ENCODE results near the gene NTRK1. TPM values are rescaled to one million over a fixed set of nuclear protein-coding genes. Genes with fewer than 3 reads are reported as not detected.
A peak's percentile ranks its signal among the peaks of the same experiment; 100 is the strongest.

The NTRK1 gene
- total RNA-seq, 1 experiment from 2014 or later: 0.33 TPM

- POLR2A ChIA-PET: interaction anchor here (0.6 kb wide), 1 partner anchor 12 kb away, joined by 3 read pairs; no protein-coding TSS in a partner anchor
- peaks cover 46% of the 10 kb centered on the region for H3K4me1 Mint-ChIP-seq (ENCODE audit: insufficient read depth, unreplicated experiment)
- BruUV-seq (replicated peaks): no TSS peak
- DNase-seq (ENCODE audit: unreplicated experiment): no peak
- TF ChIP-seq, protein P1, sequence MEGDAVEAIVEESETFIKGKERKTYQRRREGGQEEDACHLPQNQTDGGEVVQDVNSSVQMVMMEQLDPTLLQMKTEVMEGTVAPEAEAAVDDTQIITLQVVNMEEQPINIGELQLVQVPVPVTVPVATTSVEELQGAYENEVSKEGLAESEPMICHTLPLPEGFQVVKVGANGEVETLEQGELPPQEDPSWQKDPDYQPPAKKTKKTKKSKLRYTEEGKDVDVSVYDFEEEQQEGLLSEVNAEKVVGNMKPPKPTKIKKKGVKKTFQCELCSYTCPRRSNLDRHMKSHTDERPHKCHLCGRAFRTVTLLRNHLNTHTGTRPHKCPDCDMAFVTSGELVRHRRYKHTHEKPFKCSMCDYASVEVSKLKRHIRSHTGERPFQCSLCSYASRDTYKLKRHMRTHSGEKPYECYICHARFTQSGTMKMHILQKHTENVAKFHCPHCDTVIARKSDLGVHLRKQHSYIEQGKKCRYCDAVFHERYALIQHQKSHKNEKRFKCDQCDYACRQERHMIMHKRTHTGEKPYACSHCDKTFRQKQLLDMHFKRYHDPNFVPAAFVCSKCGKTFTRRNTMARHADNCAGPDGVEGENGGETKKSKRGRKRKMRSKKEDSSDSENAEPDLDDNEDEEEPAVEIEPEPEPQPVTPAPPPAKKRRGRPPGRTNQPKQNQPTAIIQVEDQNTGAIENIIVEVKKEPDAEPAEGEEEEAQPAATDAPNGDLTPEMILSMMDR (IDR thresholded peaks at IDR 0.05; ENCODE audit: unreplicated experiment): no peak
- intact Hi-C loops (cut with micrococcal nuclease): no loop called here
- CTCF ChIA-PET: interaction anchor here (0.9 to 12.4 kb wide), 3 partner anchors 22 to 75 kb away, joined by 3 to 106 read pairs (median 7); partner anchors contain the start of gene PEAR1
- H3K27ac Mint-ChIP-seq (ENCODE audit: low read depth, unreplicated experiment): no peak overlapping the region
- no peaks in the 10 kb centered on the region for H3K9me3 Mint-ChIP-seq (ENCODE audit: unreplicated experiment)
- H3K36me3 Mint-ChIP-seq (ENCODE audit: insufficient read depth, unreplicated experiment): no peaks in the 10 kb centered on the region
- no peak overlapping the region for H3K4me3 Mint-ChIP-seq (ENCODE audit: unreplicated experiment)
- H3K27me3 Mint-ChIP-seq (ENCODE audit: insufficient read depth, unreplicated experiment): no peaks in the 10 kb centered on the region
Observed at GRCh38 chr1:156815961-156816422, 44.7 kb upstream of the NTRK1 start.

GRCh38 chr1:156816561-156817328 lies 43.9 kb upstream of the NTRK1 start, which contains the start of gene SH2D2A:
SH2D2A (minus strand) TSS chr1:156816848; CDS start chr1:156816708, 140 bp downstream.
- Mint-ChIP-seq H3K36me3 (ENCODE audit: insufficient read depth, unreplicated experiment) (no peaks in the 10 kb centered on the region), H3K27ac (ENCODE audit: low read depth, unreplicated experiment) (no peak within 1 kb of the TSS), H3K27me3 (ENCODE audit: insufficient read depth, unreplicated experiment) (no peaks in the 10 kb centered on the region), H3K9me3 (ENCODE audit: unreplicated experiment) (no peaks in the 10 kb centered on the region), H3K4me3 (ENCODE audit: unreplicated experiment) (no peak within 1 kb of the TSS), H3K4me1 (ENCODE audit: insufficient read depth, unreplicated experiment) (peaks cover 39% of the 10 kb centered on the region)
- ChIA-PET CTCF (interaction anchor here (0.7 to 1.7 kb wide), 4 partner anchors 10 to 157 kb away, joined by 4 to 7 read pairs (median 4); no protein-coding TSS in a partner anchor), POLR2A (interaction anchor here (0.6 kb wide), 1 partner anchor 12 kb away, joined by 3 read pairs; no protein-coding TSS in a partner anchor)
- no TSS peak for BruUV-seq (replicated peaks)
- TF ChIP-seq, protein P1 (IDR thresholded peaks at IDR 0.05; ENCODE audit: unreplicated experiment): no peak
- DNase-seq (ENCODE audit: unreplicated experiment): peak; percentile 81
- intact Hi-C loops (cut with micrococcal nuclease): no loop called here

DNA sequence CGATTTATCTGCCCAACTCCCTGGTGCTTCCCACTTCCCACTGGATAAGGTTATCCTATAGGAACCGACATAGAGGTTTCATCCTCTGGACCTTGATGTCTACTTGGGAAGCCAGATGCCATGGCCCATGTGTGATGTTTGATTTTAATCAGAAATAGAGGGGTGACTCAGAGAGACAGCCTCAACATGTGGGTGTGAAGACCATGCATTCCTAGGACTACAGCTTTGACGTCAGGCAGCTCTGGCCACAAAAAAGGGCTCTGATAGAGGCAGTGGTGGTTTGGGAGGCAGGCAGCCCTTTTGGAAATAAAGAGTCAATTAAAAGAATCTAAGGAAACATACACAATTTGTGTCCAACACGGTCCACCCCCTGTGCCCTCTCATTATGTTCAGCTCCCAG lies 38.9 kb upstream of the NTRK1 start:
- ChIA-PET POLR2A (interaction anchor here (0.6 to 1.2 kb wide), 2 partner anchors 9 to 197 kb away, joined by 3 to 4 read pairs; no protein-coding TSS in a partner anchor), CTCF (interaction anchor here (0.9 to 11.2 kb wide), 10 partner anchors 8 to 159 kb away, joined by 3 to 185 read pairs (median 11); partner anchors contain the start of genes NTRK1 and PEAR1)
- Mint-ChIP-seq H3K27ac (ENCODE audit: low read depth, unreplicated experiment) (no peak overlapping the region), H3K27me3 (ENCODE audit: insufficient read depth, unreplicated experiment) (no peaks in the 10 kb centered on the region), H3K36me3 (ENCODE audit: insufficient read depth, unreplicated experiment) (no peaks in the 10 kb centered on the region), H3K9me3 (ENCODE audit: unreplicated experiment) (no peaks in the 10 kb centered on the region), H3K4me3 (ENCODE audit: unreplicated experiment) (no peak overlapping the region), H3K4me1 (ENCODE audit: insufficient read depth, unreplicated experiment) (peaks cover 18% of the 10 kb centered on the region)
- DNase-seq (ENCODE audit: unreplicated experiment): peak; percentile 41
- intact Hi-C loops (cut with micrococcal nuclease): no loop called here
- no TSS peak for BruUV-seq (replicated peaks)
- TF ChIP-seq, protein P1 (IDR thresholded peaks at IDR 0.05; ENCODE audit: unreplicated experiment): no peak

DNA sequence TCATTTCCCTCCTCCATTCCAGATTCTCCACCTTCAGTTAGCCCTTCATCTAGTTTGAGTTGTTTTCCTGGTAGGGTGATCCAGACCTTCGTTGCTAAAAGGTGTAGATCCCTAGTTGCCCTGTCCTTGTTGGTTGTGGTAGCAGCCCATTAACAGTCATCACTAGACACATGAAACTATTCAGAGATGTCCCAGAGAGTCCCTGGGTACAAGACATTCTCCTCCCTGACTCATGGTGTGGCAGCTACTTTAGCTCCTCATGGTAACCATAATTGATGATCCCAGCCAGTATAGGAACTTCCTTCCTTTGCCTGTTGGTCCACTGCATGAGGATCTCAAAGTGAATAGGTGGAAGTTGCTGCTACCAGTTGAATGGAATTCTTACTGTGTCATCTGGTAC lies 38.0 kb upstream of the NTRK1 start:
- no peak overlapping the region for H3K27ac Mint-ChIP-seq (ENCODE audit: low read depth, unreplicated experiment)
- no peak for DNase-seq (ENCODE audit: unreplicated experiment)
- no TSS peak for BruUV-seq (replicated peaks)
- no peaks in the 10 kb centered on the region for H3K9me3 Mint-ChIP-seq (ENCODE audit: unreplicated experiment)
- ChIA-PET CTCF (interaction anchor here (0.8 to 11.2 kb wide), 12 partner anchors 9 to 541 kb away, joined by 3 to 185 read pairs (median 7); partner anchors contain the start of genes NTRK1 and PEAR1), POLR2A (interaction anchor here (0.6 kb wide), 1 partner anchor 201 kb away, joined by 3 read pairs; no protein-coding TSS in a partner anchor)
- TF ChIP-seq, protein P1 (IDR thresholded peaks at IDR 0.05; ENCODE audit: unreplicated experiment): no peak
- no peak overlapping the region for H3K4me3 Mint-ChIP-seq (ENCODE audit: unreplicated experiment)
- H3K27me3 Mint-ChIP-seq (ENCODE audit: insufficient read depth, unreplicated experiment): no peaks in the 10 kb centered on the region
- intact Hi-C loops (cut with micrococcal nuclease): no loop called here
- H3K4me1 Mint-ChIP-seq (ENCODE audit: insufficient read depth, unreplicated experiment): peaks cover 14% of the 10 kb centered on the region
- no peaks in the 10 kb centered on the region for H3K36me3 Mint-ChIP-seq (ENCODE audit: insufficient read depth, unreplicated experiment)
